Measurements from ENCODE around the gene CD9.
A peak's percentile ranks its signal among the peaks of the same experiment; 100 is the strongest.

GRCh38 chr12:6199531-6200255, 507 bp upstream of the CD9 start:
- TF ChIP-seq CTCF (IDR thresholded peaks at IDR 0.05) (no peak), POLR2A (IDR thresholded peaks at IDR 0.05) (no peak), POLR2AphosphoS5 (IDR thresholded peaks at IDR 0.05) (peak in 1 of 3 donors; percentile 7)

All from breast epithelium (tissue), 3 donors.